HepG2 (cell line): ENCODE results near the gene ACSL1. TPM values are rescaled to one million over a fixed set of nuclear protein-coding genes. Genes with fewer than 3 reads are reported as not detected.

Experiments
- ATAC-seq: fragments of 200-7000 bp; cut with Tn5 transposase; 3 replicates; pipeline ENCODE4 v1.9.1; 2020; ENCODE audit warnings: mild to moderate bottlenecking, moderate library complexity
- BruUV-seq: library from RNA; stranded (reverse); fragments of 400-500 nt; replicated peaks from 2 replicates; lab custom pipeline; 2021; lab: Mats Ljungman, UMichigan
- CTCF ChIA-PET: fragments of 300-600 bp; formaldehyde crosslinking; extraction: SDS; loops from one replicate; lab custom pipeline; 2021; ENCODE audit warnings: low total read pairs, inconsistent platforms, low intra/inter-chr PET ratio; lab: Yijun Ruan, JAX
- POLR2A ChIA-PET: fragments of 350-600 bp; sonication (Branson Sonifier 250); formaldehyde crosslinking; loops from one replicate; lab custom pipeline; 2020; ENCODE audit warnings: antibody characterized with exemption, inconsistent platforms; lab: Yijun Ruan, JAX
- DNase-seq: peaks from one replicate; pipeline ENCODE4 v3.0.0-alpha.2; 2015; ENCODE audit warnings: low spot score
- FAIRE-seq: peaks from 3 replicates; lab custom pipeline; 2011; peaks lifted over from hg19 to GRCh38; lab: Jason Lieb, UNC
- H2AFZ ChIP-seq: one replicate; pipeline ENCODE4 v1.6.1; 2011; ENCODE audit warnings: low read length, inconsistent platforms
- H3K27ac ChIP-seq: fragments of 300-600 bp; 3 replicates; pipeline ENCODE4 v1.8.0; 2011; ENCODE audit warnings: mixed run types, mild to moderate bottlenecking, mixed read lengths, low read length, inconsistent platforms; ENCODE audit not compliant: insufficient read depth; ENCODE audit errors: extremely low read length
- H3K27me3 ChIP-seq, 2 experiments: fragments of 200-600 bp in 1 of 2; 2 replicates in 1 of 2; 3 replicates in 1 of 2; pipeline versions ENCODE4 v1.6.0 to v1.8.0; 2011; ENCODE audit warnings: low read length in 2 of 2, mild to moderate bottlenecking in 2 of 2, moderate library complexity in 2 of 2, inconsistent platforms in 1 of 2; ENCODE audit not compliant: insufficient read depth in 2 of 2, control insufficient read depth in 1 of 2
- H3K36me3 ChIP-seq, 2 experiments: fragments of 200-600 bp in 1 of 2; replicated peaks in 1 of 2; 2 replicates in 1 of 2; 3 replicates in 1 of 2; pipeline versions ENCODE4 v1.5.1 to v1.8.0; 2011; ENCODE audit warnings: low read length in 2 of 2, inconsistent platforms in 1 of 2; ENCODE audit not compliant: insufficient read depth in 2 of 2, control insufficient read depth in 1 of 2
- H3K4me1 ChIP-seq: 2 replicates; pipeline ENCODE4 v1.5.1; 2012; ENCODE audit warnings: low read length, inconsistent platforms; ENCODE audit not compliant: insufficient read depth
- H3K4me2 ChIP-seq: 2 replicates; pipeline ENCODE4 v1.6.0; 2011; ENCODE audit warnings: low read depth, low read length, inconsistent platforms
- H3K4me3 ChIP-seq, 3 experiments: fragments of 200-600 bp in 1 of 3; sonication (generic), shearing (Covaris generic) in 1 of 3; replicated peaks in 1 of 3; 2 replicates each; pipeline ENCODE4 v1.5.1; 2011 to 2016; ENCODE audit warnings: low read length in 3 of 3, inconsistent platforms in 2 of 3, low read depth in 2 of 3, mild to moderate bottlenecking in 2 of 3, control low read depth in 1 of 3, mixed read lengths in 1 of 3; ENCODE audit not compliant: insufficient read depth in 1 of 3
- H3K79me2 ChIP-seq: one replicate; pipeline ENCODE4 v1.6.1; 2011; ENCODE audit warnings: low read length, inconsistent platforms; ENCODE audit not compliant: insufficient read depth
- H3K9ac ChIP-seq: 2 replicates; pipeline ENCODE4 v1.6.0; 2011; ENCODE audit warnings: mild to moderate bottlenecking, low read depth, low read length, inconsistent platforms; ENCODE audit not compliant: insufficient read depth
- H3K9me3 ChIP-seq: 2 replicates; pipeline ENCODE4 v1.5.1; 2012; ENCODE audit warnings: mild to moderate bottlenecking, low read length
- H4K20me1 ChIP-seq: 2 replicates; pipeline ENCODE4 v1.6.0; 2011; ENCODE audit warnings: inconsistent platforms, mild to moderate bottlenecking, low read length, moderate library complexity; ENCODE audit not compliant: insufficient read depth
- ARNTL ChIP-seq: sonication (generic); formaldehyde crosslinking; IDR thresholded peaks from 2 replicates; pipeline ENCODE4 v1.4.0; 2020; ENCODE audit warnings: mild to moderate bottlenecking, missing genetic modification reagents
- ATAD3A ChIP-seq: sonication (generic); formaldehyde crosslinking; IDR thresholded peaks from 2 replicates; pipeline ENCODE4 v1.4.0; 2020; ENCODE audit warnings: missing genetic modification reagents
- GLI4 ChIP-seq: sonication (generic); formaldehyde crosslinking; IDR thresholded peaks from 2 replicates; pipeline ENCODE4 v1.5.1; 2020; ENCODE audit warnings: missing genetic modification reagents, mild to moderate bottlenecking, moderate library complexity, borderline replicate concordance
- IKZF4 ChIP-seq: sonication (generic); formaldehyde crosslinking; IDR thresholded peaks from 2 replicates; pipeline ENCODE4 v1.5.1; 2020; ENCODE audit warnings: borderline replicate concordance, mild to moderate bottlenecking, low read depth, missing genetic modification reagents; ENCODE audit errors: not compliant biosample characterization
- IRX3 ChIP-seq: sonication (generic); formaldehyde crosslinking; IDR thresholded peaks from 2 replicates; pipeline ENCODE4 v1.8.1; 2023; ENCODE audit warnings: mild to moderate bottlenecking, low read depth, missing genetic modification reagents, borderline replicate concordance
- KMT2B ChIP-seq: IDR thresholded peaks from 2 replicates; pipeline ENCODE4 v1.6.1; 2016; ENCODE audit warnings: missing genetic modification reagents, missing compliant biosample characterization
- PAXIP1 ChIP-seq: sonication (generic); formaldehyde crosslinking; conservative IDR thresholded peaks from 2 replicates; pipeline ENCODE4 v1.4.0; 2020; ENCODE audit warnings: mild to moderate bottlenecking, missing genetic modification reagents, moderate library complexity
- PHF5A ChIP-seq: IDR thresholded peaks from one replicate; pipeline ENCODE4 v1.6.1; 2018; ENCODE audit warnings: low read depth, missing genetic modification reagents; ENCODE audit not compliant: unreplicated experiment
- SETDB1 ChIP-seq: sonication (generic); formaldehyde crosslinking; IDR thresholded peaks from 2 replicates; pipeline ENCODE4 v1.5.1; 2020; ENCODE audit warnings: missing genetic modification reagents, mild to moderate bottlenecking, borderline replicate concordance
- SOX5 ChIP-seq: IDR thresholded peaks from 2 replicates; pipeline ENCODE4 v1.6.1; 2016; ENCODE audit warnings: borderline replicate concordance
- U2AF2 ChIP-seq: fragments of 200-400 bp; formaldehyde crosslinking; IDR thresholded peaks from 2 replicates; pipeline ENCODE4 v1.6.1; 2017; ENCODE audit warnings: low read depth, mild to moderate bottlenecking, low read length
- ZNF136 ChIP-seq: sonication (generic); formaldehyde crosslinking; IDR thresholded peaks from 2 replicates; pipeline ENCODE4 v1.8.1; 2022; ENCODE audit warnings: low read depth, mild to moderate bottlenecking, moderate library complexity, missing genetic modification reagents
- ZNF224 ChIP-seq: sonication (generic); formaldehyde crosslinking; IDR thresholded peaks from 2 replicates; pipeline ENCODE4 v1.5.0; 2020; ENCODE audit warnings: mild to moderate bottlenecking, missing genetic modification reagents
- ZNF251 ChIP-seq: sonication (generic); formaldehyde crosslinking; IDR thresholded peaks from 2 replicates; pipeline ENCODE4 v1.9.0; 2021; ENCODE audit warnings: mild to moderate bottlenecking, missing genetic modification reagents
- ZNF350 ChIP-seq: sonication (generic); formaldehyde crosslinking; IDR thresholded peaks from 2 replicates; pipeline ENCODE4 v1.4.0; 2020; ENCODE audit warnings: mild to moderate bottlenecking, low read depth, missing genetic modification reagents, borderline replicate concordance
- ZNF441 ChIP-seq: sonication (generic); formaldehyde crosslinking; IDR thresholded peaks from 2 replicates; pipeline ENCODE4 v1.7.0; 2021; ENCODE audit warnings: missing genetic modification reagents, borderline replicate concordance
- ZNF558 ChIP-seq: sonication (generic); formaldehyde crosslinking; IDR thresholded peaks from 2 replicates; pipeline ENCODE4 v1.9.0; 2022; ENCODE audit warnings: mild to moderate bottlenecking, missing genetic modification reagents, borderline replicate concordance
- WGBS: methylation state at CpG from one replicate; pipeline ENCODE4 v1.1.6; 2017; ENCODE audit warnings: low lambda C conversion rate; 5-methylcytosine and 5-hydroxymethylcytosine counted together
- in situ Hi-C: cut with HindIII; loops from 2 replicates; pipeline ENCODE4 v1.10.0; 2017; ENCODE audit warnings: low pct_unique_long_range_greater_than_20kb; ENCODE audit not compliant: extremely low pct_ligation_motif_present
- intact Hi-C: fragments of 100-400 bp; cut with micrococcal nuclease; formaldehyde crosslinking; loops from one replicate; pipeline ENCODE4 v1.10.0; 2022; ENCODE audit not compliant: unreplicated experiment
- polyA plus RNA-seq, 8 experiments: library from polyadenylated mRNA; depleted of rRNA in 3 of 8; stranded (reverse) in 7 of 8; unstranded in 1 of 8; fragments of >200 nt; fragmentation: Illumina TruSeq in 4 of 8; extraction: Trizol in 4 of 8; gene quantifications; 2 replicates each; pipeline versions ENCODE4 v1.2.1 to v1.2.3, GENCODE V29; 2011 to 2016; ENCODE audit warnings: low read depth in 4 of 8, missing spikeins in 1 of 8, mixed read lengths in 1 of 8; ENCODE audit not compliant: insufficient read depth in 1 of 8
- total RNA-seq, 5 experiments: library from RNA; depleted of rRNA; stranded (reverse); fragments of >200 nt; fragmentation: Illumina TruSeq; extraction: Trizol; gene quantifications; 2 replicates each; pipeline ENCODE4 v1.2.3, GENCODE V29; 2016; ENCODE audit warnings: low read depth in 1 of 5
- TF ChIP-seq, protein P1 (sequence below): sonication (generic); formaldehyde crosslinking; IDR thresholded peaks from 2 replicates; pipeline ENCODE4 v1.8.0; 2022; ENCODE audit warnings: low read depth, missing genetic modification reagents

The ACSL1 gene
- total and polyA plus RNA-seq, 2 of the 13 experiments (the other 11 are each of a cell fraction or from before 2014, with no cell fraction given), result 10.0 to 29.8 TPM

DNA sequence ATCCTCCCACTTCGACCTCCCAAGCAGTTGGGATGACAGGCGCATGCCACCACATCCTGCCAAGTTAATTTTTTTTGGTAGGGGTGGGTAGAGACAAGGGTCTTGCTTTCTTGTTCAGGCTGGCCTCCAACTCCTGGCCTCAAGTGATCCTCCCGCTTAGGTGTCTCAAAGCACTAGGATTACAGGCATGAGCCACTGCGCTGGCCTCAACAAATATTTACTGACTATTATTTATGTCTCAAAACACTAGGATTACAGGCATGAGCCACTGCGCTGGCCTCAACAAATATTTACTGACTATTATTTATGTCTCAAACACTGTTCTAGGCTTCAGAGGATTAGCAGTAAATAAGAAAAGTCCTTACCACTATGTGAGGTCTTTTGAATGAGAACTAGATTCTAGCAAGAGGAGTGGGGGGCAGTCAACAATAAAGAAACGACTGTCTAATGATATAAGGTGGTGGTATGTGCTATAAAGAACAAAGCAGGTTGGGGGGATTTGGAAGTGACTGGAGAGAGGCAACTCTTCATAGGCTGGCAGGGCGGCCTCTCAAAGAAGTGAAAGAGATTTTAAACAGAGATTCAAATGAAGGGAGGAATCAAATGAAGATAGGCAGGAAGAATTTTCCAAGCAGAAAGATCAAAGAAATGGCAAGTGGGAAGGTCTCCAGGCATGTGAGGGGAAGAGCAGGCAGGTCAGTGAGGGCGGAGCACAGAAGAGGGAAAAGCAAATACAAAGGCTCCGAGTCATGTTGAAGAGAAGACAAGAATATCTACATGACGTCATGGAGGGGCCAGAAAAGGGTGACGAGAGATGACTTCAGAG is 12.7 kb upstream of the ACSL1 start:
- 1% methylated on average over 10 of the region's 11 CpGs for WGBS
- H3K36me3 ChIP-seq, result no peaks in the 10 kb centered on the region
- H3K9me3 ChIP-seq, result no peaks in the 10 kb centered on the region
- H3K4me3 ChIP-seq, result 0 out of 6 replicates have a peak overlapping the region, but pooled peaks of 1 of the 3 experiments have one; percentile 1
- BruUV-seq, result TSS peak; percentile 59
- ChIA-PET CTCF (no interaction called here), POLR2A (interaction anchor here (1.2 to 1.3 kb wide), 2 partner anchors 25 to 46 kb away, joined by 3 read pairs; no protein-coding TSS in a partner anchor)
- H3K27ac ChIP-seq, result peak overlapping the region; percentile 51
- in situ Hi-C loops, result no loop called here
- ATAC-seq (peak; percentile 85), FAIRE-seq (peak; percentile 94), DNase-seq (peak; percentile 98)
- intact Hi-C loops, result loop anchor here (1.0 to 5.0 kb wide), 3 partner anchors 25 to 49 kb away; no protein-coding TSS in a partner anchor
- no peak overlapping the region for H2AFZ ChIP-seq
- H3K79me2 ChIP-seq, result no peaks in the 10 kb centered on the region
- H3K4me1 ChIP-seq, result peaks cover 36% of the 10 kb centered on the region
- H4K20me1 ChIP-seq, result no peaks in the 10 kb centered on the region
- H3K9ac ChIP-seq, result no peak overlapping the region
- peak overlapping the region; percentile 57 for H3K4me2 ChIP-seq
- no peaks in the 10 kb centered on the region; a peak in 1 of 5 replicates for H3K27me3 ChIP-seq
- TF ChIP-seq KMT2B (CRISPR knock-in tag), result no peak
- TF ChIP-seq IRX3 (CRISPR knock-in tag), result no peak
- peak; percentile 80 for TF ChIP-seq PAXIP1 (CRISPR knock-in tag)
- no peak for TF ChIP-seq ZNF136 (CRISPR knock-in tag)
- TF ChIP-seq SOX5 (CRISPR knock-in tag), result peak; percentile 82; the same call in 1 of the 2 replicates
- TF ChIP-seq ZNF251 (CRISPR knock-in tag), result no peak
- no peak for TF ChIP-seq ZNF558 (CRISPR knock-in tag)
- no peak for TF ChIP-seq U2AF2
- no peak; the same call in 1 of the 2 replicates for TF ChIP-seq ZNF350
- no peak for TF ChIP-seq GLI4 (CRISPR knock-in tag)
- TF ChIP-seq IKZF4 (CRISPR knock-in tag), result no peak
- TF ChIP-seq ARNTL (CRISPR knock-in tag), result no peak
- no peak for TF ChIP-seq ZNF441 (CRISPR knock-in tag)
- no peak for TF ChIP-seq ATAD3A
- no peak for TF ChIP-seq PHF5A (CRISPR knock-in tag)
- TF ChIP-seq SETDB1, result no peak
- TF ChIP-seq ZNF224 (CRISPR knock-in tag), result no peak
- TF ChIP-seq, protein P1, sequence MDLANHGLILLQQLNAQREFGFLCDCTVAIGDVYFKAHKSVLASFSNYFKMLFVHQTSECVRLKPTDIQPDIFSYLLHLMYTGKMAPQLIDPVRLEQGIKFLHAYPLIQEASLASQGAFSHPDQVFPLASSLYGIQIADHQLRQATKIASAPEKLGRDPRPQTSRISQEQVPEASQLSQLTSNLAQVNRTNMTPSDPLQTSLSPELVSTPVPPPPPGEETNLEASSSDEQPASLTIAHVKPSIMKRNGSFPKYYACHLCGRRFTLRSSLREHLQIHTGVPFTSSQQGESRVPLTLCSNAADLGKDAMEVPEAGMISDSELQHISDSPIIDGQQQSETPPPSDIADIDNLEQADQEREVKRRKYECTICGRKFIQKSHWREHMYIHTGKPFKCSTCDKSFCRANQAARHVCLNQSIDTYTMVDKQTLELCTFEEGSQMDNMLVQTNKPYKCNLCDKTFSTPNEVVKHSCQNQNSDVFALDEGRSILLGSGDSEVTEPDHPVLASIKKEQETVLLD (CRISPR knock-in tag), result 0 out of 2 replicates have a peak, but pooled peaks have one; percentile 34
